Lower lobe of right lung (tissue), 2 donors: ENCODE data around the gene ZSWIM7. TPM values are rescaled to one million over a fixed set of nuclear protein-coding genes. Genes with fewer than 3 reads are reported as not detected.
"Not testable (repeated sequence)": the region's sequence is repeated elsewhere in the genome, so short reads cannot be mapped to it uniquely, and the experiment has no call there.

Source experiments
- ATAC-seq, 2 donors: fragments of 200-7000 bp; cut with Tn5 transposase; one replicate each; pipeline ENCODE4 v1.9.1; 2020 to 2022; ENCODE audit warnings: mild to moderate bottlenecking in 2 of 2, moderate library complexity in 2 of 2
- DNase-seq: peaks from one replicate; pipeline ENCODE4 v3.0.0-alpha.2; 2020
- H3K27ac ChIP-seq: fragments of 200-600 bp; one replicate; pipeline ENCODE4 v1.8.0; 2022
- H3K27me3 ChIP-seq: fragments of 200-600 bp; one replicate; pipeline ENCODE4 v1.8.0; 2022; ENCODE audit warnings: low read depth
- H3K36me3 ChIP-seq: fragments of 200-600 bp; one replicate; pipeline ENCODE4 v1.8.0; 2022; ENCODE audit warnings: mild to moderate bottlenecking
- H3K4me1 ChIP-seq: fragments of 200-600 bp; one replicate; pipeline ENCODE4 v1.8.0; 2022
- H3K4me3 ChIP-seq: fragments of 200-600 bp; one replicate; pipeline ENCODE4 v1.8.0; 2022; ENCODE audit warnings: mild to moderate bottlenecking
- H3K9me3 ChIP-seq: fragments of 200-600 bp; one replicate; pipeline ENCODE4 v1.8.0; 2022
- intact Hi-C: fragments of 100-400 bp; cut with DNase I; formaldehyde crosslinking; loops from one replicate; pipeline ENCODE4 v1.11.0; 2022
- total RNA-seq: library from RNA; stranded (reverse); fragmentation: NEBNext Ultra II Directional; extraction: Animal tissue kit (Norgen Biotek cat#: 25700); gene quantifications from one replicate; pipeline ENCODE4 v1.2.1, GENCODE V29; 2021
- TF ChIP-seq, protein P1 (sequence below): fragments of 200-600 bp; IDR thresholded peaks from one replicate; pipeline ENCODE4 v1.8.0; 2022; ENCODE audit warnings: antibody characterized with exemption, mild to moderate bottlenecking
- donor health status: DM: no; HTN: yes; CAD: no; lungs with severe emphysema.

The ZSWIM7 gene
- total RNA-seq, 1 donor from 2014 or later, result 21.3 TPM

DNA sequence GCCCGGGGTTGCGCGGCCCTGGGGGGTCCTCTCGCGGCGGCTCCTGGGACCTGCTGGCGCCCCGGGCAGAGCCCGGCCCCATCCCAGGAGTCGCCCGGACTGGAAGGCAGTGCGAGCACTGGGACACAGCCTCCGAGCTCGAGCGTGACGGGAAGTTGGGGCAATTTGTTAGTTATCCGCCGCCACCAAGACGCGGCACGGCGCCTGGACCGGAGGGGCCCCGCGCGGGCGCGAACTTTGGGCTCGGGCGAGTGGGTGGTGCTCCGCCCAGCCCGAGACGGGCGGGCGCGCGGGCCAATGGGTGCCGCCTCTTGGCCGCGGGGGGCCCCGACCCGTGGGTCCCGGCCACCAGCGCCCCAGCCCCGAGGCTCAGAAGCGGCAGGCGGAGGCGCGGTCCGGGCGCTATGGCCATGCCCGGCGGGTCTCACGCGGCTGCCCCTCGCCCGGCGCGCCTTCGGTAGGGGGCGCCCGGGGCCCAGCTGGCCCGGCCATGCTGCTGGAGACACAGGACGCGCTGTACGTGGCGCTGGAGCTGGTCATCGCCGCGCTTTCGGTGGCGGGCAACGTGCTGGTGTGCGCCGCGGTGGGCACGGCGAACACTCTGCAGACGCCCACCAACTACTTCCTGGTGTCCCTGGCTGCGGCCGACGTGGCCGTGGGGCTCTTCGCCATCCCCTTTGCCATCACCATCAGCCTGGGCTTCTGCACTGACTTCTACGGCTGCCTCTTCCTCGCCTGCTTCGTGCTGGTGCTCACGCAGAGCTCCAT, 54.6 kb downstream of the ZSWIM7 start, which contains the start of gene ADORA2B:
Gene ADORA2B, plus strand, starts transcription at position 372 of the 768 bp plus-strand sequence. Its CDS starts 119 bp downstream, at position 491.
- H3K9me3 ChIP-seq, result no peaks in the 10 kb centered on the region
- peaks cover 34% of the 10 kb centered on the region for H3K4me1 ChIP-seq
- H3K27ac ChIP-seq, result peak within 1 kb of the TSS; percentile 73
- peaks cover 4% of the 10 kb centered on the region for H3K27me3 ChIP-seq
- intact Hi-C loops, result no loop called here
- no peaks in the 10 kb centered on the region for H3K36me3 ChIP-seq
- peak; percentile 82 for DNase-seq
- TF ChIP-seq, protein P1, sequence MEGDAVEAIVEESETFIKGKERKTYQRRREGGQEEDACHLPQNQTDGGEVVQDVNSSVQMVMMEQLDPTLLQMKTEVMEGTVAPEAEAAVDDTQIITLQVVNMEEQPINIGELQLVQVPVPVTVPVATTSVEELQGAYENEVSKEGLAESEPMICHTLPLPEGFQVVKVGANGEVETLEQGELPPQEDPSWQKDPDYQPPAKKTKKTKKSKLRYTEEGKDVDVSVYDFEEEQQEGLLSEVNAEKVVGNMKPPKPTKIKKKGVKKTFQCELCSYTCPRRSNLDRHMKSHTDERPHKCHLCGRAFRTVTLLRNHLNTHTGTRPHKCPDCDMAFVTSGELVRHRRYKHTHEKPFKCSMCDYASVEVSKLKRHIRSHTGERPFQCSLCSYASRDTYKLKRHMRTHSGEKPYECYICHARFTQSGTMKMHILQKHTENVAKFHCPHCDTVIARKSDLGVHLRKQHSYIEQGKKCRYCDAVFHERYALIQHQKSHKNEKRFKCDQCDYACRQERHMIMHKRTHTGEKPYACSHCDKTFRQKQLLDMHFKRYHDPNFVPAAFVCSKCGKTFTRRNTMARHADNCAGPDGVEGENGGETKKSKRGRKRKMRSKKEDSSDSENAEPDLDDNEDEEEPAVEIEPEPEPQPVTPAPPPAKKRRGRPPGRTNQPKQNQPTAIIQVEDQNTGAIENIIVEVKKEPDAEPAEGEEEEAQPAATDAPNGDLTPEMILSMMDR, result peak; percentile 56
- peak within 1 kb of the TSS; percentile 65 for H3K4me3 ChIP-seq
- ATAC-seq, result peak; percentile 87 to 92

DNA sequence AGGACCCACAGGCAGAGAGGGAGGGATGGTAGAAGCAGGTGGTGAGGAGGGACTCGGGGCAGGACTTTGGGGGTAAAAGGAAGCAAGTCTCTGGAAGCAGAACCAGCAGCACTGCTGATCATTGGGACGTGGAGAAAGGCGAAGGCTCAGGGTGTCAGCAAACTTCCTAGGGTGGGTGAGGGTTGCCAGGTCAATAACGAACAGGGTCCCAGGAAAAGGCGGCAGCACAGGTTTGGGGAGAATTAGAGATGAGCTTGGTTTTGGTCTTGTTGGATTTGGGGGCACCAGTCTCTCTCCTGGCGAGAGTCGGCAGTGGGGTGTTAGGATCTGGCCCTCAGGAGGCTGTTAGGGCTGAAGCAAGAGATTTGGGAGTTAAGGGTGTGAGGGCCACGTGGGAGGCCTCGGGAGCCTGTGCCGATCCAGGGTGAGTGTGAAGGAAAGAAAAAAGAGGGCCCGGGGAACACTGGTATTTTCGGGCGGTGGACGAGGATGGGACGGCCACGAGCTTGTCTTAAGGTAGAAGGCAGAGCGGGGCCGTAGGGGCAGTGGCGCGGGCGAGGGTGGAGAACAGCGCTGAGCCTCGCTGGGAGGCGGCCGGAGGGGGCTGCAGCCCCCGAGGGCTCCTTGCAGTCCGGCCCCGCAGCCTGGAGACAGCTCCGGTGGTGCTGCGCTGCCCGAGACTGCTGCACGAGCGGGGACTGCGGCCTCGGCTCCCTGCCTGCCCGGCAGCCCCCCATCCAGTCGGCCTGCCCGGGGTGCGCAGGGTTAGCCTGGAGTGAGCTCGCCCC, 55.3 kb downstream of the ZSWIM7 start:
- TF ChIP-seq, protein P1, result no peak
- Histone ChIP-seq H3K27ac (peak overlapping the region; percentile 73), H3K4me1 (peaks cover 34% of the 10 kb centered on the region), H3K27me3 (peaks cover 4% of the 10 kb centered on the region), H3K9me3 (no peaks in the 10 kb centered on the region), H3K4me3 (peak overlapping the region; percentile 65), H3K36me3 (no peaks in the 10 kb centered on the region)
- ATAC-seq (no peak), DNase-seq (no peak)
- intact Hi-C loops, result no loop called here

DNA sequence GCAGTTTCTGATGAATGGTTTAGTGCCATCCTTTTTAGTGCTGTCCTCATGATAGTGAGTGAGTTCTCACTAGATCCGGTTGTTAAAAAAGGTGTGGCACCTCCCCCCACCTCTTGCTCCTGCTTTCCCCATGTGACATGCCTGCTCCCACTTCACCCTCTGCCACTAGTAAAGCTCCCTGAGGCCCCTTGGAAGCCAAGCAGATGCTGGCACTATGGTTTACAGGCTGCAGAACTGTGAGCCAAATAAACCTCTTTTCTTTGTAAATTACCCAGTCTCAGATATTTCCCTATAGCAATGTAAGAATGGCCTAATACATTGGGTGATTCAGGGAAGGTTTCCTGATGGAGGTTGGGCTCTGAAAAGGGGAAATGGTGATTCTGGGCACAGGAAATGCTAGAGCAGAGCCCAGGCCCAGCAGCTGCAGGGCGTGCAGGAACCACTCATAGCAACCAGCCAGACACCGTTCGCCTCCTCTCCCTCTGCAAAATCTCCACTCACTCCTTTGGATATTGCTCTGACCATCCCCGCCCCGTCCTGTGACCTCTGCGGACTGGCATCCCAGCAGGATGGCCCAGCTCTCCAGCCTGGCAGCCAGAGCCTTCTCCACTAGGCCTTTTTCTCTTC, 57.2 kb downstream of the ZSWIM7 start:
- Histone ChIP-seq H3K36me3 (no peaks in the 10 kb centered on the region), H3K9me3 (no peaks in the 10 kb centered on the region), H3K4me1 (peaks cover 29% of the 10 kb centered on the region), H3K4me3 (no peak overlapping the region), H3K27ac (peak overlapping the region; percentile 36), H3K27me3 (peaks cover 4% of the 10 kb centered on the region)
- intact Hi-C loops, result no loop called here
- peak in 1 of 2 donors; percentile 21 for ATAC-seq
- TF ChIP-seq, protein P1, result no peak
- peak; percentile 59 for DNase-seq

DNA sequence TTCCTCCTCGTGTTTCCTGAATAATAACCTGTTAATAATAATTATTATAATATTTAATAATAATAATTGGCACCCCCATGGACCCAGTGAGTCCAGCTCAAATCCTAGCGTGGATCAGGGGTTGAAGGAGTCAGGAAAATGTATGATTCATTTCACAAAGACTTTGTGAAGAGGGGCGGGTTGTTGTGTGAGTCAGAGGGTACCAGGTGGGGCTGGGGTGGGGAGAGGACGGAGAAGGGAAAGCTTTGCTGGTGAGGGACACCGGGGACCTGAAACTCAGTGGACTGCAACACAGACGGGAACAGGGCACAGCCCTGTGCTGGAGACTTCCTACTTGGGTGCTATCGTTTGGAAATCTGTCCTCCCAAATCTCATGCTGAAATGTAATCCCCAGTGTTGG, 57.7 kb downstream of the ZSWIM7 start:
- Histone ChIP-seq H3K4me3 (no peak overlapping the region), H3K4me1 (peaks cover 24% of the 10 kb centered on the region), H3K9me3 (no peaks in the 10 kb centered on the region), H3K36me3 (no peaks in the 10 kb centered on the region), H3K27me3 (peaks cover 4% of the 10 kb centered on the region), H3K27ac (peak overlapping the region; percentile 36)
- intact Hi-C loops, result no loop called here
- TF ChIP-seq, protein P1, result no peak
- DNase-seq (no peak), ATAC-seq (no peak)

DNA sequence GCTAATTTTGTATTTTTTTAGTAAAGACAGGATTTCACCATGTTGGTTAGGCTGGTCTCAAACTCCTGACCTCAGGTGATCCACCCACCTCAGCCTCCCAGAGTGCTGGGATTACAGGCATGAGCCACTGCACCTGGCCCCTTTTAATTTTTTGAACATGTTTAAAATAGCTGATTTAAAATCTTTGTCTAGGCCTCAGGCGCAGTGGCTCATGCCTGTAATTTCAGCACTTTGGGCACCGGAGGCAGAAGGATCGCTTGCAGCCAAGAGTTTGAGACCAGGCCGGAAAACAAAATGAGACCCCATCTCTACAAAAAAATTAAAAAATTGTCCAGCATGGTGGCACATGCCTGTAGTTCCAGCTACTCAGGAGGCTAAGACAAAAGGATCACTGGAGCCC, 63.0 kb downstream of the ZSWIM7 start:
- H3K4me3 ChIP-seq, DNase-seq, ATAC-seq, H3K9me3 ChIP-seq, H3K27me3 ChIP-seq, H3K36me3 ChIP-seq, H3K4me1 ChIP-seq, intact Hi-C loops, H3K27ac ChIP-seq: not testable (repeated sequence)
